Right atrium auricular region (tissue), 2 donors: ENCODE data around the gene CLASRP. TPM values are rescaled to one million over a fixed set of nuclear protein-coding genes. Genes with fewer than 3 reads are reported as not detected.

ENCODE experiments used
- DNase-seq: peaks from one replicate; pipeline ENCODE4 v3.0.0-alpha.2; 2019; ENCODE audit warnings: low spot score
- H3K27ac ChIP-seq, 2 donors: fragments of 200-600 bp; sonication (generic); 1 replicate in 1 of 2; 2 replicates in 1 of 2; pipeline ENCODE4 v1.5.1; 2016 to 2019
- H3K27me3 ChIP-seq, 2 donors: fragments of 200-600 bp; sonication (generic); one replicate each; pipeline versions ENCODE4 v1.5.1 to v1.6.0; 2017 to 2019
- H3K36me3 ChIP-seq: fragments of 200-600 bp; sonication (generic); one replicate; pipeline ENCODE4 v1.5.1; 2016
- H3K4me1 ChIP-seq, 2 donors: fragments of 200-600 bp; sonication (generic); one replicate each; pipeline versions ENCODE4 v1.5.1 to v1.6.0; 2017 to 2019
- H3K4me3 ChIP-seq, 2 donors: fragments of 200-600 bp; sonication (generic); 1 replicate in 1 of 2; 2 replicates in 1 of 2; pipeline ENCODE4 v1.5.1; 2017 to 2019; ENCODE audit warnings: mild to moderate bottlenecking in 1 of 2, moderate library complexity in 1 of 2
- H3K9me3 ChIP-seq, 2 donors: fragments of 200-600 bp; sonication (generic); one replicate each; pipeline ENCODE4 v1.5.1; 2019
- CTCF ChIP-seq, 2 donors: fragments of 200-600 bp; sonication (generic); IDR thresholded peaks; one replicate each; pipeline ENCODE4 v1.5.1; 2019; ENCODE audit warnings: antibody characterized with exemption in 2 of 2
- total RNA-seq, 2 donors: library from RNA; depleted of rRNA; stranded (reverse); fragments of >200 nt; gene quantifications; one replicate each; pipeline ENCODE4 v1.1.0, GENCODE V29; 2016

CLASRP gene
- total RNA-seq, 2 donors from 2014 or later = 29.6 to 31.3 TPM

DNA sequence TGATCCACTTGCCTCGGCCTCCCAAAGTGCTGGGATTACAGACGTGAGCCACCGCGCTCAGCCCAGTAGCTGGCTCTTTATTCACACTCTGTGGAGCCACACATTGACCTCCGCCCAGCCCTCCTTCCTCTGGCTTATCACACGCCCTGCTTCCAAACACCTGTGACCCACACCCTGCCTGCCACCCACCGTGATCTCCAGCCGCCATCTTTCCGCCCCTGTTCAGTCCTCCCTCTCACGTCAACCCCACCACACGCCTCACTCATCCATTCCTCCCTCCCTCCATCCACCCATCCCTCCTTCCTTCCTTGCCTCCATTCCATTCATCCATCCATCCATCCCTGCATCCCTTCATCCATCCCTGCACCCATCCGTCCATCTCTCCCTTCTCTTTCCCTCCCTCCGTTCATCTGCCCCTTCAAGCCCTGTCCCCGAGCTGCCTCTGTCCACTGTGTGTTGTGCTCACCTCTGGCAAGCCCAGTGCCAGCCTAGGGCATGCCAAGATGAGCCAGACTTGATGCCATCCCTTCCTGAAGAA is 19.8 kb downstream of the CLASRP start:
- H3K9me3 ChIP-seq = no peaks in the 10 kb centered on the region
- no peak overlapping the region for H3K4me3 ChIP-seq
- no peak for TF ChIP-seq CTCF (IDR thresholded peaks at IDR 0.05)
- H3K4me1 ChIP-seq = no peaks in the 10 kb centered on the region
- peaks cover 99% of the 10 kb centered on the region for H3K36me3 ChIP-seq
- H3K27me3 ChIP-seq = no peaks in the 10 kb centered on the region
- no peak overlapping the region for H3K27ac ChIP-seq
- DNase-seq = no peak

DNA sequence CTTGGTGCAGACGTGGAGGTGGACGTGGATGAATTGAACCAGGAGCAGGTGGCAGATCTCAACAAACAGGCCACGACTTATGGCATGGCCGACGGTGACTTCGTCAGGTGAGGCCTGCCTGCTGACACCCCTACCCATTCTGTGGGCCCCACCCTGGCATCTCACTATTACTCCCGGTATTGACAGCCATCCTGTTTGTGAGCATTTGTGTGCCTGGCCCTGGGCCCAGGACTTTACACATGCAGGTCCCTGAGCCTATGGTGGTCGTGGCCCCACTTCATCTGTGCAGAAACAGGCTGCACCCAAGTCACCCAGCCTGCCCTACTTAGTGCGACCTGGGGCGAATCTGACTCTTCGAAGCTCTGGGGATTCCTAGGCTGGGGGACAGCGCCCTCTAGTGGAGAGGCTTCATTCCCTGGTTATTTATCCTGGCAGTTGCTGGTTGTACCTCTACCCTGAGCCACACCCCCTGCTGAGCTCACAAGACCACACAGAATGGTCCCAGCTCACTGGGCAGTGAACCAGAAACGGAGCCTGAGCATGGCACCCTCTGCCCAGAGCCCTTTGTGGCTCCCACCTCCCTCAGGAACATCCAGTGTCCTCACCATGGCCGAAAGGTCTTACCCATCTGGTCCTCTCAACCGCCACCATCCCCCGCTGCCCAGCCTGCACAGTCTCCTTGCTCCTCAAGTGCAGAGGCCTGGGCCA is 20.6 kb downstream of the CLASRP start:
- TF ChIP-seq CTCF (IDR thresholded peaks at IDR 0.05) = peak; percentile 71 to 94
- H3K4me3 ChIP-seq = no peak overlapping the region
- H3K27me3 ChIP-seq = no peaks in the 10 kb centered on the region
- no peaks in the 10 kb centered on the region for H3K9me3 ChIP-seq
- no peaks in the 10 kb centered on the region for H3K4me1 ChIP-seq
- peak; percentile 73 for DNase-seq
- no peak overlapping the region for H3K27ac ChIP-seq
- H3K36me3 ChIP-seq = peaks cover 99% of the 10 kb centered on the region

- H3K27me3 ChIP-seq = no peaks in the 10 kb centered on the region
- no peaks in the 10 kb centered on the region for H3K4me1 ChIP-seq
- no peak for DNase-seq
- no peak overlapping the region for H3K4me3 ChIP-seq
- H3K9me3 ChIP-seq = no peaks in the 10 kb centered on the region
- TF ChIP-seq CTCF (IDR thresholded peaks at IDR 0.05) = no peak
- H3K27ac ChIP-seq = no peak overlapping the region
- H3K36me3 ChIP-seq = peaks cover 95% of the 10 kb centered on the region
Measured at GRCh38 chr19:45061965-45062364, 23.1 kb downstream of the CLASRP start.

- no peaks in the 10 kb centered on the region for H3K4me1 ChIP-seq
- no peak for DNase-seq
- H3K27ac ChIP-seq = no peak overlapping the region
- no peaks in the 10 kb centered on the region for H3K9me3 ChIP-seq
- H3K27me3 ChIP-seq = no peaks in the 10 kb centered on the region
- peaks cover 95% of the 10 kb centered on the region for H3K36me3 ChIP-seq
- no peak overlapping the region for H3K4me3 ChIP-seq
- TF ChIP-seq CTCF (IDR thresholded peaks at IDR 0.05) = no peak
Measured at GRCh38 chr19:45063851-45064801, 25.3 kb downstream of the CLASRP start.

- no peak for TF ChIP-seq CTCF (IDR thresholded peaks at IDR 0.05)
- Histone ChIP-seq H3K36me3 (peaks cover 91% of the 10 kb centered on the region), H3K4me1 (no peaks in the 10 kb centered on the region), H3K9me3 (no peaks in the 10 kb centered on the region), H3K27me3 (no peaks in the 10 kb centered on the region), H3K27ac (no peak overlapping the region), H3K4me3 (no peak overlapping the region)
- DNase-seq = no peak
Measured at GRCh38 chr19:45066921-45067661, 28.2 kb downstream of the CLASRP start.
